Pancreas (tissue), 10 donors: ENCODE results near the gene SELENOO. TPM values are rescaled to one million over a fixed set of nuclear protein-coding genes. Genes with fewer than 3 reads are reported as not detected.
A peak's percentile ranks its signal among the peaks of the same experiment; 100 is the strongest.

ENCODE experiments used
- ATAC-seq, 4 donors: fragments of 200-7000 bp; cut with Tn5 transposase; one replicate each; pipeline versions ENCODE4 v1.8.0 to v1.9.1; 2020; ENCODE audit warnings: mild to moderate bottlenecking in 4 of 4, moderate library complexity in 4 of 4
- DNase-seq, 6 donors: peaks; one replicate each; pipeline ENCODE4 v3.0.0-alpha.2; 2020
- FAIRE-seq: peaks from 2 replicates; lab custom pipeline; 2012; peaks lifted over from hg19 to GRCh38; lab: Jason Lieb, UNC
- H3K27ac ChIP-seq, 4 donors: fragments of 200-600 bp; sonication (generic); 1 replicate in 3 of 4; 2 replicates in 1 of 4; pipeline versions ENCODE4 v1.5.0 to v1.8.0; 2020
- H3K27me3 ChIP-seq, 4 donors: fragments of 200-600 bp; one replicate each; pipeline ENCODE4 v1.8.0; 2021
- H3K36me3 ChIP-seq, 3 donors: fragments of 200-600 bp; sonication (generic) in 1 of 3; one replicate each; pipeline versions ENCODE4 v1.5.0 to v1.8.0; 2020 to 2021
- H3K4me1 ChIP-seq, 3 donors: fragments of 200-600 bp; one replicate each; pipeline ENCODE4 v1.8.0; 2021
- H3K4me3 ChIP-seq, 4 donors: fragments of 200-600 bp; sonication (generic) in 2 of 4; one replicate each; pipeline versions ENCODE4 v1.5.0 to v1.8.0; 2020 to 2021
- H3K9me3 ChIP-seq, 4 donors: fragments of 200-600 bp; one replicate each; pipeline ENCODE4 v1.8.0; 2021
- WGBS, 2 donors: extraction: QIAGEN DNeasy Blood & Tissue Kit; methylation state at CpG; one replicate each; pipeline ENCODE4 v1.1.7; 2013; 5-methylcytosine and 5-hydroxymethylcytosine counted together
- intact Hi-C, 3 donors: fragments of 100-400 bp; cut with DNase I; formaldehyde crosslinking; loops; one replicate each; pipeline versions ENCODE4 v1.11.1 to v1.14.2; 2022
- polyA plus RNA-seq, 2 donors: library from polyadenylated mRNA; stranded (reverse); fragments of 200-250 nt; gene quantifications; one replicate each; pipeline ENCODE4 v1.2.3, GENCODE V29; 2013
- total RNA-seq, 6 donors: library from RNA; stranded (reverse); fragmentation: NEBNext Ultra II Directional in 4 of 6; extraction: Animal tissue kit (Norgen Biotek cat#: 25700) in 4 of 6; gene quantifications; one replicate each; pipeline versions ENCODE4 v1.2.1 to v1.2.4, GENCODE V29; 2021 to 2023
- TF ChIP-seq, protein P1 (sequence below), 4 donors: fragments of 200-600 bp; sonication (generic) in 3 of 4; IDR thresholded peaks; one replicate each; pipeline versions ENCODE4 v1.5.0 to v1.8.0; 2021; ENCODE audit warnings: antibody characterized with exemption in 4 of 4
- donor health status: healthy with polysubstance abuse.
- donor health status: DM: no; HTN: no; CAD: no; lungs with moderate emphysema.
- donor health status: DM: no; HTN: no; CAD: no.
- donor health status: control.
- donor health status: control.
- donor health status: Bipolar disorder and iron deficiency.
- donor health status: DM: yes; HTN: yes; CAD: no.
- donor health status: DM: no; HTN: no; CAD: no.
- donor health status: DM: no; HTN: no; CAD: no.
- donor health status: DM: yes; HTN: yes; CAD: no.

Gene SELENOO
- total and polyA plus RNA-seq, 8 donors: 11.6 to 79.8 (median 14.3) TPM

- FAIRE-seq: no peak
- intact Hi-C loops: no loop called here
- ATAC-seq: peak in 3 of 4 donors; percentile 6 to 10 (median 10)
These were observed 17.6 kb downstream of the SELENOO start for GRCh38 chr22:50218153-50218995.

GRCh38 chr22:50218996-50219727 is 18.4 kb downstream of the SELENOO start:
- Histone ChIP-seq H3K9me3 (no peaks in the 10 kb centered on the region), H3K36me3 (peaks cover 0 to 75% (median 40%) of the 10 kb centered on the region in 3 donors), H3K4me1 (no peaks in the 10 kb centered on the region), H3K27me3 (no peaks in the 10 kb centered on the region), H3K27ac (no peak overlapping the region), H3K4me3 (no peak overlapping the region)
- WGBS, 2 donors: 65 to 73% methylated on average over 37 to 42 of the region's 42 CpGs
- TF ChIP-seq, protein P1, sequence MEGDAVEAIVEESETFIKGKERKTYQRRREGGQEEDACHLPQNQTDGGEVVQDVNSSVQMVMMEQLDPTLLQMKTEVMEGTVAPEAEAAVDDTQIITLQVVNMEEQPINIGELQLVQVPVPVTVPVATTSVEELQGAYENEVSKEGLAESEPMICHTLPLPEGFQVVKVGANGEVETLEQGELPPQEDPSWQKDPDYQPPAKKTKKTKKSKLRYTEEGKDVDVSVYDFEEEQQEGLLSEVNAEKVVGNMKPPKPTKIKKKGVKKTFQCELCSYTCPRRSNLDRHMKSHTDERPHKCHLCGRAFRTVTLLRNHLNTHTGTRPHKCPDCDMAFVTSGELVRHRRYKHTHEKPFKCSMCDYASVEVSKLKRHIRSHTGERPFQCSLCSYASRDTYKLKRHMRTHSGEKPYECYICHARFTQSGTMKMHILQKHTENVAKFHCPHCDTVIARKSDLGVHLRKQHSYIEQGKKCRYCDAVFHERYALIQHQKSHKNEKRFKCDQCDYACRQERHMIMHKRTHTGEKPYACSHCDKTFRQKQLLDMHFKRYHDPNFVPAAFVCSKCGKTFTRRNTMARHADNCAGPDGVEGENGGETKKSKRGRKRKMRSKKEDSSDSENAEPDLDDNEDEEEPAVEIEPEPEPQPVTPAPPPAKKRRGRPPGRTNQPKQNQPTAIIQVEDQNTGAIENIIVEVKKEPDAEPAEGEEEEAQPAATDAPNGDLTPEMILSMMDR (IDR thresholded peaks at IDR 0.05): no peak
- FAIRE-seq (no peak), ATAC-seq (peak; percentile 78 to 89 (median 86)), DNase-seq (peak; percentile 83 to 98 (median 94))
- intact Hi-C loops: no loop called here

More at GRCh38 chr22:50218153-50218995, 17.6 kb downstream of the SELENOO start:
- TF ChIP-seq, protein P1 (IDR thresholded peaks at IDR 0.05): no peak
- DNase-seq: peak in 5 of 6 donors; percentile 38 to 87 (median 48)
- Histone ChIP-seq H3K27me3 (no peaks in the 10 kb centered on the region), H3K36me3 (peaks cover 0 to 70% (median 42%) of the 10 kb centered on the region in 3 donors), H3K4me1 (no peaks in the 10 kb centered on the region), H3K4me3 (no peak overlapping the region), H3K27ac (no peak overlapping the region), H3K9me3 (no peaks in the 10 kb centered on the region)
- 75 to 79% methylated on average over 42 to 43 of the region's 43 CpGs for WGBS, 2 donors

DNA sequence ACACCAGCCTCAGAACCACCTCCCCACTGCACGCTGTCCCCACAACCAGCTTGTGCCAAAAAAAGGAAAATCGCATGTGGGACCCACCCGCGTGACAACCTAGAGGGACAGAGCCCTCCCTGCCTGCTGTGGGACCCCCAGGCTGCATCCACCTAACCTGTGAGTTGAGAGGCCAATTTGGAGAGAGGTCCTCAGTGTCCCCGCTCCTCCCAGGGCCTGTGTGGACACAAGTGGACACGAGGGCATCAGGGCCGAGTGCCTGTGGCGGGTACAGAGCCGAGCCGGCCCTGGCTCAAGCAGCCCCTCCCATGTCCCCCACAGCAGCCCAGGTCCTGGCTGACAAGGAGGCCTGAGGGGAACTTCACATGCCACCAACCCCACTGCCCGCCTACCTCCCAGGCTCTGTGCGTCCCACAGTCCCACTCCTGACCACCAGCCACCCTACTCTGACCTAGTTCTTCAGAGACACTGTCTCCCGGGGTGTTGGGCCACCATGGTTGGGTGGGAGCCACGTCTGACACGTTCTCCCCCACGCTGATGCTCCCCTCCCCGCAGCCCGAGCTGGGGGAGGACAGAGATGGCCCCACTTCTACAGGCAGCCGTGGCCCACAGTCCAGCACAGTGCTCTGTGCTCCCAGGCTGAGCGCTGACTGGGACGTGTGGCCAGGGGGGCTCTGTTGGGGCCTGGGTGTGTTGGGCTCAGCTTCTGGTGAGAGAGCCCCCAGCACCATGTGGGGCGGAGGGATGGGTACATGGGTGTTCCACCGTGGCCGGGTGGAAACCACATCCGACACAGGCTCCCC is 19.2 kb downstream of the SELENOO start:
- no peak overlapping the region for H3K4me3 ChIP-seq
- no peak for FAIRE-seq
- TF ChIP-seq, protein P1 (IDR thresholded peaks at IDR 0.05): no peak
- no peaks in the 10 kb centered on the region for H3K4me1 ChIP-seq
- no peaks in the 10 kb centered on the region for H3K27me3 ChIP-seq
- ATAC-seq: peak in 2 of 4 donors; percentile 0 to 1
- H3K27ac ChIP-seq: no peak overlapping the region
- peak in 2 of 6 donors; percentile 15 to 83 for DNase-seq
- intact Hi-C loops: no loop called here
- no peaks in the 10 kb centered on the region for H3K9me3 ChIP-seq
- H3K36me3 ChIP-seq: peaks cover 0 to 77% (median 40%) of the 10 kb centered on the region in 3 donors
- 87 to 90% methylated on average over 22 to 25 of the region's 25 CpGs for WGBS, 2 donors

- Histone ChIP-seq H3K27ac (no peak overlapping the region), H3K27me3 (no peaks in the 10 kb centered on the region), H3K36me3 (peaks cover 0 to 74% (median 39%) of the 10 kb centered on the region in 3 donors), H3K4me1 (no peaks in the 10 kb centered on the region), H3K9me3 (no peaks in the 10 kb centered on the region), H3K4me3 (no peak overlapping the region)
- DNase-seq (peak in 3 of 6 donors; percentile 15 to 79 (median 50)), ATAC-seq (no peak), FAIRE-seq (no peak)
- TF ChIP-seq, protein P1 (IDR thresholded peaks at IDR 0.05): no peak
- 95 to 96% methylated on average over 45 of the region's 45 CpGs for whole genome bisulfite sequencing, 2 donors
- intact Hi-C loops: no loop called here
These were observed 20.0 kb downstream of the SELENOO start for GRCh38 chr22:50220603-50221409.
